GM06990 (cell line): ENCODE results near the gene USP31.
A peak's percentile ranks its signal among the peaks of the same experiment; 100 is the strongest.

Experiments used
- DNase-seq: peaks from one replicate; pipeline ENCODE4 v3.0.0-alpha.2; 2011; ENCODE audit not compliant: insufficient read length; ENCODE audit errors: extremely low read depth
- H3K27me3 ChIP-seq: replicated peaks from 2 replicates; pipeline ENCODE4 v1.6.0; 2011; ENCODE audit warnings: low read length; ENCODE audit not compliant: control insufficient read depth, insufficient read depth
- H3K36me3 ChIP-seq: 2 replicates; pipeline ENCODE4 v1.5.1; 2011; ENCODE audit warnings: low read length; ENCODE audit not compliant: control insufficient read depth, insufficient read depth
- H3K4me3 ChIP-seq: replicated peaks from 2 replicates; pipeline ENCODE4 v1.5.1; 2011; ENCODE audit warnings: low read depth, mild to moderate bottlenecking, control low read depth, low read length
- TF ChIP-seq, protein P1 (sequence below): IDR thresholded peaks from 2 replicates; pipeline ENCODE4 v1.5.1; 2011; ENCODE audit warnings: low read length, control low read depth, mild to moderate bottlenecking, inconsistent platforms; ENCODE audit not compliant: insufficient read depth, poor library complexity, severe bottlenecking

USP31 gene

DNA sequence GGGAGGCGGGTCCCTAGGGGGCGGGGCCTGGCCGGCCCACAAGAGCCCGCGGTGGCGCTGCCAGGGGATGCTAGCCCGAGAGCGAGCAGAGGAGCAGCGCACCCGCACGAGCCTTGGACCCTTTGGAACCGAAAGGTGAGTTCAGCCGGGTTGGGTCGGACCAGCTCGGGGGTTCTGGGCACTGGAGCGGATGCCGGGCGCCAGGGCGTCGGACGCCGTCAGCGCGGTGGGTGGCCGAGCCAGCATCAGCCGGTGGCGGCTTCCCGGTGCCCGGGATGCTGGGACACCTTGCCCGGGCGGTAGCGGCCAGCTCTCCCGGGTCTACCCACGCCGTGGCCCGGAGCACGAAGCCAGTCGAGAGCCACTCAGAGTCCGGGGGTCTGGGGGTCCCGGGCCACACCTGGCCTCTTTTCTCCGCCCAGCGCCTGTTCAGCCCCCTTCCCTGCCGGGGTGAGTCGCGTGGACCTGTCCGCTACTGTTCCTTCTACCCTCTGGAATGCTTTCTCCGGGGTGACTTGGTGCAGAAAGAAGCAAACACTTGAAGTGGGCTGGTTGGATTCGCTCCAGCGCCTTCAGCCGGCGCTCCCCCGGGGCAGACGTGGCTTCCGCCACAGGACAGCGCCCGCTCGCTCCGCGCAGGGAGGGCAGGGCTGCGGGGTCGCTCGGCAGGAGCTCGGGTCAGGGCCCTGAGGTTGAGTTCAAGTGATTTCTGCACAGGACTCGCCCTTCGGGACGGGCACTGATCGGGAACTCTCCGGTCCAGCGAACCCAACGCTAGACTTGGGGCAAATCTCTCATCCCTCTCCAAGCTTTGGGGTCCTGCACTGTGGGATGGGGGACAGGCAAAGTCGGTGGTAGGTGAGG, 33.7 kb upstream of the USP31 start, which contains the start of gene SCNN1G:
Gene SCNN1G, plus strand, starts transcription at position 67 of the 864 bp plus-strand sequence. CDS start 3,527 bp downstream, outside the sequence.
- no peaks in the 10 kb centered on the region for H3K36me3 ChIP-seq
- TF ChIP-seq, protein P1, sequence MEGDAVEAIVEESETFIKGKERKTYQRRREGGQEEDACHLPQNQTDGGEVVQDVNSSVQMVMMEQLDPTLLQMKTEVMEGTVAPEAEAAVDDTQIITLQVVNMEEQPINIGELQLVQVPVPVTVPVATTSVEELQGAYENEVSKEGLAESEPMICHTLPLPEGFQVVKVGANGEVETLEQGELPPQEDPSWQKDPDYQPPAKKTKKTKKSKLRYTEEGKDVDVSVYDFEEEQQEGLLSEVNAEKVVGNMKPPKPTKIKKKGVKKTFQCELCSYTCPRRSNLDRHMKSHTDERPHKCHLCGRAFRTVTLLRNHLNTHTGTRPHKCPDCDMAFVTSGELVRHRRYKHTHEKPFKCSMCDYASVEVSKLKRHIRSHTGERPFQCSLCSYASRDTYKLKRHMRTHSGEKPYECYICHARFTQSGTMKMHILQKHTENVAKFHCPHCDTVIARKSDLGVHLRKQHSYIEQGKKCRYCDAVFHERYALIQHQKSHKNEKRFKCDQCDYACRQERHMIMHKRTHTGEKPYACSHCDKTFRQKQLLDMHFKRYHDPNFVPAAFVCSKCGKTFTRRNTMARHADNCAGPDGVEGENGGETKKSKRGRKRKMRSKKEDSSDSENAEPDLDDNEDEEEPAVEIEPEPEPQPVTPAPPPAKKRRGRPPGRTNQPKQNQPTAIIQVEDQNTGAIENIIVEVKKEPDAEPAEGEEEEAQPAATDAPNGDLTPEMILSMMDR: no peak
- peak within 1 kb of the TSS; percentile 39 for H3K4me3 ChIP-seq
- peak; percentile 33 for DNase-seq
- H3K27me3 ChIP-seq: no peaks in the 10 kb centered on the region; the same call in 1 of the 2 replicates

DNA sequence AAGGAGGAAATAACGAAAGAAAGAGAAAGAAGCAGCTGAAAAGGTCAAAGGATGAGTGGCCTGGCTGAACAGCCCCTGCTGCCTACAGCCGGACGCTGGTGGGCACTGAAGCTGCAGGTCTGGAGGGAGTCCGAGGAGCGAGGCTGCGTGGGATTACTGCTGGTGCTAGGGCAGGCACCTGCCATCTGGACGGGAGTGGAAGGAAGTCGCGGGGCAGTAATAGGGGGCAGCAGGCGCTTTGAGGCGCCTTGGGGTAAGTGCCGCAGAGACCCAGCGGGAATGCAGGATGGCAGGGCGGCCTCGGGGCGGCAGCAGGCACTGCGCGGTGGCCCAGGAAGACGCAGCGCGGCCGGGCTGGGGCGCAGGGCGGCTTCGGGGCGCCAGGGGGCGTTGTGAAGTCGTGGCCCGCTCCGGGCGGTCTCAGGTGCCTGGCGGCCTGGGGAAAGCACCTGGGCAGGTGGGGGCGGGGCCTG, 33.0 kb upstream of the USP31 start:
- H3K27me3 ChIP-seq: no peaks in the 10 kb centered on the region; the same call in 1 of the 2 replicates
- H3K4me3 ChIP-seq: peak overlapping the region; percentile 26
- H3K36me3 ChIP-seq: no peaks in the 10 kb centered on the region
- TF ChIP-seq, protein P1: peak; percentile 78
- peak; percentile 85 for DNase-seq

DNA sequence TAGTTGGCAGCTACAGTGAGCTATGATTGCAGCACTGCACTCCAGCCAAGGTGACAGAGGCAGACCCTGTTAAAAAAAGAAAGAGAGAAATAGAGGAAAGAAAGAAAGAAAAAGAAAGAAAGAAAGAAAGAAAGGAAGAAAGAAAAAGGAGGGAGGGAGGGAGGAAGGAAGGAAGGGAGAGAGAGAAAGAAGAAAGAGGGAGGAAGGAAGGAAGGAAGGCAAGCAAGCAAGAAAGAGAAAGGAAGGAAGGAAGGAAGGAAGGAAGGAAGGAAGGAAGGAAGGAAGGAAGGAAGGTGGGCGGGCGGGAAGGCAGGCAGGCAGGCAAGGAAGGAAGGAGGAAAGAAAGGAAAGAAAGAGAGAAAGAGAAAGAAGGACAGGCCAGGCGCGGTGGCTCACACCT, 32.3 kb upstream of the USP31 start:
- Histone ChIP-seq H3K27me3 (no peaks in the 10 kb centered on the region; the same call in 1 of the 2 replicates), H3K36me3 (no peaks in the 10 kb centered on the region), H3K4me3 (no peak overlapping the region)
- TF ChIP-seq, protein P1: no peak
- DNase-seq: no peak

DNA sequence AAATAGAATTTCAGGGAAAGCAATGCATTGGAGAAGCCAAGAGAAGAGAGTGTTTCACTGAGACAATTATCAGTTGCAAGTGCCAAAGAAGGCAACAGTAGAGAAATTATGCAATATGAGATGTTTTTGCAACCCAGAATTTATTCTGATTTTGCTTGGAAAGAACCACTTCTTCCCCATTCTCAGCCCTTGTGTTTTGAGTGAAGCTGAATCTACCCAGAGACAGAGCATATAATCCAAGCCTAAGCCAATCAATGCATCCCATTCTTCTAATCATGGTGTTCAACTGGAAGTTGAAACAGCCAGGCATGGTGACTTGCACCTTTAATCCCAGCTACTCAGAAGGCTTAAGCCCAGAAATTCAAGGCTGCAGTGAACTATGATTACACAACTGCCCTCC, 26.4 kb upstream of the USP31 start:
- DNase-seq: no peak
- Histone ChIP-seq H3K27me3 (no peaks in the 10 kb centered on the region; the same call in 1 of the 2 replicates), H3K4me3 (no peak overlapping the region), H3K36me3 (no peaks in the 10 kb centered on the region)
- TF ChIP-seq, protein P1: no peak

DNA sequence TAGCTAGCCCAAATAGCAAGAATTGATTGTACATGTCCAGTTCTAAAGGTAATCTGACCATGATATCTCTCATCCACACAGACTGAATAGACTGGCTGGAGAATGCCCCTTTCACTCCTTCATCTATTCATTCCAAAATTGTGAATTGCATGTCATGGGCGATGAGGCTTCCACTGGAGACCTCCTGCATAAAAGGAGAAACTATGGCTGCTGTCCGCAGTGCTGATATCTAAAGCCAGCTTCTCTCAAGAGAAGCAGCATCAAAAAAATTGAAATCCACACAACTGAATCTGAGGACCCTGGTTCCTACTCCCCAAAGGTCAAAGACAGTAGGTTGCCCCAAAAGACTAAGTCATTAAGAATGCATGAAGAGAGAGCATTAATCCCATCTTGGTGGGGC, 25.4 kb upstream of the USP31 start:
- DNase-seq: no peak
- Histone ChIP-seq H3K4me3 (no peak overlapping the region), H3K36me3 (no peaks in the 10 kb centered on the region), H3K27me3 (no peaks in the 10 kb centered on the region; the same call in 1 of the 2 replicates)
- TF ChIP-seq, protein P1: no peak
